K562 (cell line): ENCODE data around the gene FAM219B. TPM values are rescaled to one million over a fixed set of nuclear protein-coding genes. Genes with fewer than 3 reads are reported as not detected.

Experiments used
- PHF20 ChIP-seq: fragments of 450-650 bp; IDR thresholded peaks from 2 replicates; pipeline ENCODE4 v1.6.1; 2018; ENCODE audit not compliant: partially characterized antibody
- TRIM28 ChIP-seq: fragments of 450-650 bp; IDR thresholded peaks from 2 replicates; pipeline ENCODE4 v1.6.1; 2017
- ZNF589 ChIP-seq: fragments of 200-800 bp; sonication (Bioruptor generic); IDR thresholded peaks from 2 replicates; pipeline ENCODE4 v1.6.1; 2016; ENCODE audit warnings: low read depth, missing genetic modification characterization, missing compliant biosample characterization
- ZNF764 ChIP-seq: fragments of 250-450 bp; sonication (Bioruptor Pico); IDR thresholded peaks from 2 replicates; pipeline ENCODE4 v1.4.0; 2020; ENCODE audit warnings: low read depth, mild to moderate bottlenecking, moderate library complexity
- polyA plus RNA-seq, 8 experiments: library from polyadenylated mRNA; depleted of rRNA in 4 of 8; stranded (reverse) in 5 of 8; unstranded in 3 of 8; fragments of >200 nt; fragmentation: Nextera tagmentation in 2 of 8; fragmentation: Illumina TruSeq in 1 of 8; extraction: Ambion mirVana in 2 of 8; extraction: Trizol in 1 of 8; gene quantifications; 2 replicates each; pipeline versions ENCODE4 v1.2.1 to v1.2.3, GENCODE V29; 2011 to 2014; ENCODE audit warnings: inconsistent platforms in 1 of 8, missing spikeins in 1 of 8
- total RNA-seq, 7 experiments: library from RNA; depleted of rRNA in 6 of 7; stranded (reverse); fragments of >200 nt in 6 of 7; fragmentation: Illumina TruSeq in 2 of 7; extraction: Trizol in 2 of 7; gene quantifications; 2 replicates each; pipeline versions ENCODE4 v1.2.1 to v1.2.3, GENCODE V29; 2011 to 2021; ENCODE audit warnings: low replicate concordance in 1 of 7
- TF ChIP-seq, protein P1 (sequence below), 2 experiments: IDR thresholded peaks; 2 replicates each; pipeline ENCODE4 v1.6.1; 2011; ENCODE audit warnings: borderline replicate concordance in 1 of 2, control low read depth in 1 of 2, low read depth in 1 of 2, low read length in 1 of 2, mild to moderate bottlenecking in 1 of 2, mixed read lengths in 1 of 2, moderate library complexity in 1 of 2; ENCODE audit not compliant: insufficient read depth in 1 of 2, insufficient read length in 1 of 2, poor library complexity in 1 of 2, severe bottlenecking in 1 of 2; ENCODE audit errors: extremely low read depth in 1 of 2
- TF ChIP-seq, protein P2 (sequence below): fragments of 450-650 bp; IDR thresholded peaks from 2 replicates; pipeline ENCODE4 v1.6.1; 2016; ENCODE audit warnings: mild to moderate bottlenecking, moderate library complexity
- TF ChIP-seq, protein P3 (sequence below), 2 experiments: fragments of 450-650 bp; IDR thresholded peaks; 2 replicates each; pipeline ENCODE4 v1.6.1; 2016

FAM219B gene
- total and polyA plus RNA-seq, 9 of the 15 experiments (the other 6 are each of a cell fraction or from before 2014, with no cell fraction given), result 6.8 to 50.4 (median 29.4) TPM

DNA sequence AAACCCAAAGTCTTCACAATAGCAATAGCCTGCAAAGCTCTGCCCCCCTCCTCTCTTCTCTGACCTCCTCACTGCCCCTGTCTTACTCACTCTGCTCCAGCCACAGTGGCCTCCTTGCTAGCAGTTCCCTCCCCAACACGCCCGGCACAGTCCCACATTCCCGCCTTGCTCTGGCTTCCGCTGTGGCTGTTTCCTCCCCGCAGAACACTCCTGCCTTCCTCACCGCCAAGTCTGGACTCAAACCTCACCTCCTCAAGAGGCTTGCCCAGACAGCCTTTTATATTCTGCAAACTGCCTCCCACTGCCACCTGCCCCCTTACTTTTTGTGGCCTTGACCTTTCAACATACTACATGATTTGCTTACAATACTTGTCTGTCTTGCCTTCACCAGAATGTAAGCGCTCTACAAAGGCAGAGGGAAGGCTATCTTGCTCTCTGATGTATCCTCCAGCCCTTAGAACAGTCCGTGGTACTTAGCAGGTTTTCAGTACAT is 17.2 kb downstream of the FAM219B start (continued):
- peak; percentile 22 for TF ChIP-seq PHF20
- TF ChIP-seq ZNF764 (CRISPR knock-in tag), result no peak
- TF ChIP-seq, protein P1, sequence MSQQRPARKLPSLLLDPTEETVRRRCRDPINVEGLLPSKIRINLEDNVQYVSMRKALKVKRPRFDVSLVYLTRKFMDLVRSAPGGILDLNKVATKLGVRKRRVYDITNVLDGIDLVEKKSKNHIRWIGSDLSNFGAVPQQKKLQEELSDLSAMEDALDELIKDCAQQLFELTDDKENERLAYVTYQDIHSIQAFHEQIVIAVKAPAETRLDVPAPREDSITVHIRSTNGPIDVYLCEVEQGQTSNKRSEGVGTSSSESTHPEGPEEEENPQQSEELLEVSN (IDR thresholded peaks at IDR 0.05; ENCODE audit: borderline replicate concordance in 1 of 2, extremely low read depth in 1 of 2, insufficient read depth in 1 of 2, insufficient read length in 1 of 2, low read depth in 1 of 2, low read length in 1 of 2, poor library complexity in 1 of 2, severe bottlenecking in 1 of 2), result peak; percentile 91 to 94
- 0 out of 2 replicates have a peak, but pooled peaks have one; percentile 21 for TF ChIP-seq TRIM28
- peak; percentile 39; the same call in 1 of the 2 replicates for TF ChIP-seq ZNF589 (CRISPR knock-in tag)
- TF ChIP-seq, protein P2, sequence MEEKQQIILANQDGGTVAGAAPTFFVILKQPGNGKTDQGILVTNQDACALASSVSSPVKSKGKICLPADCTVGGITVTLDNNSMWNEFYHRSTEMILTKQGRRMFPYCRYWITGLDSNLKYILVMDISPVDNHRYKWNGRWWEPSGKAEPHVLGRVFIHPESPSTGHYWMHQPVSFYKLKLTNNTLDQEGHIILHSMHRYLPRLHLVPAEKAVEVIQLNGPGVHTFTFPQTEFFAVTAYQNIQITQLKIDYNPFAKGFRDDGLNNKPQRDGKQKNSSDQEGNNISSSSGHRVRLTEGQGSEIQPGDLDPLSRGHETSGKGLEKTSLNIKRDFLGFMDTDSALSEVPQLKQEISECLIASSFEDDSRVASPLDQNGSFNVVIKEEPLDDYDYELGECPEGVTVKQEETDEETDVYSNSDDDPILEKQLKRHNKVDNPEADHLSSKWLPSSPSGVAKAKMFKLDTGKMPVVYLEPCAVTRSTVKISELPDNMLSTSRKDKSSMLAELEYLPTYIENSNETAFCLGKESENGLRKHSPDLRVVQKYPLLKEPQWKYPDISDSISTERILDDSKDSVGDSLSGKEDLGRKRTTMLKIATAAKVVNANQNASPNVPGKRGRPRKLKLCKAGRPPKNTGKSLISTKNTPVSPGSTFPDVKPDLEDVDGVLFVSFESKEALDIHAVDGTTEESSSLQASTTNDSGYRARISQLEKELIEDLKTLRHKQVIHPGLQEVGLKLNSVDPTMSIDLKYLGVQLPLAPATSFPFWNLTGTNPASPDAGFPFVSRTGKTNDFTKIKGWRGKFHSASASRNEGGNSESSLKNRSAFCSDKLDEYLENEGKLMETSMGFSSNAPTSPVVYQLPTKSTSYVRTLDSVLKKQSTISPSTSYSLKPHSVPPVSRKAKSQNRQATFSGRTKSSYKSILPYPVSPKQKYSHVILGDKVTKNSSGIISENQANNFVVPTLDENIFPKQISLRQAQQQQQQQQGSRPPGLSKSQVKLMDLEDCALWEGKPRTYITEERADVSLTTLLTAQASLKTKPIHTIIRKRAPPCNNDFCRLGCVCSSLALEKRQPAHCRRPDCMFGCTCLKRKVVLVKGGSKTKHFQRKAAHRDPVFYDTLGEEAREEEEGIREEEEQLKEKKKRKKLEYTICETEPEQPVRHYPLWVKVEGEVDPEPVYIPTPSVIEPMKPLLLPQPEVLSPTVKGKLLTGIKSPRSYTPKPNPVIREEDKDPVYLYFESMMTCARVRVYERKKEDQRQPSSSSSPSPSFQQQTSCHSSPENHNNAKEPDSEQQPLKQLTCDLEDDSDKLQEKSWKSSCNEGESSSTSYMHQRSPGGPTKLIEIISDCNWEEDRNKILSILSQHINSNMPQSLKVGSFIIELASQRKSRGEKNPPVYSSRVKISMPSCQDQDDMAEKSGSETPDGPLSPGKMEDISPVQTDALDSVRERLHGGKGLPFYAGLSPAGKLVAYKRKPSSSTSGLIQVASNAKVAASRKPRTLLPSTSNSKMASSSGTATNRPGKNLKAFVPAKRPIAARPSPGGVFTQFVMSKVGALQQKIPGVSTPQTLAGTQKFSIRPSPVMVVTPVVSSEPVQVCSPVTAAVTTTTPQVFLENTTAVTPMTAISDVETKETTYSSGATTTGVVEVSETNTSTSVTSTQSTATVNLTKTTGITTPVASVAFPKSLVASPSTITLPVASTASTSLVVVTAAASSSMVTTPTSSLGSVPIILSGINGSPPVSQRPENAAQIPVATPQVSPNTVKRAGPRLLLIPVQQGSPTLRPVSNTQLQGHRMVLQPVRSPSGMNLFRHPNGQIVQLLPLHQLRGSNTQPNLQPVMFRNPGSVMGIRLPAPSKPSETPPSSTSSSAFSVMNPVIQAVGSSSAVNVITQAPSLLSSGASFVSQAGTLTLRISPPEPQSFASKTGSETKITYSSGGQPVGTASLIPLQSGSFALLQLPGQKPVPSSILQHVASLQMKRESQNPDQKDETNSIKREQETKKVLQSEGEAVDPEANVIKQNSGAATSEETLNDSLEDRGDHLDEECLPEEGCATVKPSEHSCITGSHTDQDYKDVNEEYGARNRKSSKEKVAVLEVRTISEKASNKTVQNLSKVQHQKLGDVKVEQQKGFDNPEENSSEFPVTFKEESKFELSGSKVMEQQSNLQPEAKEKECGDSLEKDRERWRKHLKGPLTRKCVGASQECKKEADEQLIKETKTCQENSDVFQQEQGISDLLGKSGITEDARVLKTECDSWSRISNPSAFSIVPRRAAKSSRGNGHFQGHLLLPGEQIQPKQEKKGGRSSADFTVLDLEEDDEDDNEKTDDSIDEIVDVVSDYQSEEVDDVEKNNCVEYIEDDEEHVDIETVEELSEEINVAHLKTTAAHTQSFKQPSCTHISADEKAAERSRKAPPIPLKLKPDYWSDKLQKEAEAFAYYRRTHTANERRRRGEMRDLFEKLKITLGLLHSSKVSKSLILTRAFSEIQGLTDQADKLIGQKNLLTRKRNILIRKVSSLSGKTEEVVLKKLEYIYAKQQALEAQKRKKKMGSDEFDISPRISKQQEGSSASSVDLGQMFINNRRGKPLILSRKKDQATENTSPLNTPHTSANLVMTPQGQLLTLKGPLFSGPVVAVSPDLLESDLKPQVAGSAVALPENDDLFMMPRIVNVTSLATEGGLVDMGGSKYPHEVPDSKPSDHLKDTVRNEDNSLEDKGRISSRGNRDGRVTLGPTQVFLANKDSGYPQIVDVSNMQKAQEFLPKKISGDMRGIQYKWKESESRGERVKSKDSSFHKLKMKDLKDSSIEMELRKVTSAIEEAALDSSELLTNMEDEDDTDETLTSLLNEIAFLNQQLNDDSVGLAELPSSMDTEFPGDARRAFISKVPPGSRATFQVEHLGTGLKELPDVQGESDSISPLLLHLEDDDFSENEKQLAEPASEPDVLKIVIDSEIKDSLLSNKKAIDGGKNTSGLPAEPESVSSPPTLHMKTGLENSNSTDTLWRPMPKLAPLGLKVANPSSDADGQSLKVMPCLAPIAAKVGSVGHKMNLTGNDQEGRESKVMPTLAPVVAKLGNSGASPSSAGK, result peak; percentile 73
- TF ChIP-seq, protein P3, sequence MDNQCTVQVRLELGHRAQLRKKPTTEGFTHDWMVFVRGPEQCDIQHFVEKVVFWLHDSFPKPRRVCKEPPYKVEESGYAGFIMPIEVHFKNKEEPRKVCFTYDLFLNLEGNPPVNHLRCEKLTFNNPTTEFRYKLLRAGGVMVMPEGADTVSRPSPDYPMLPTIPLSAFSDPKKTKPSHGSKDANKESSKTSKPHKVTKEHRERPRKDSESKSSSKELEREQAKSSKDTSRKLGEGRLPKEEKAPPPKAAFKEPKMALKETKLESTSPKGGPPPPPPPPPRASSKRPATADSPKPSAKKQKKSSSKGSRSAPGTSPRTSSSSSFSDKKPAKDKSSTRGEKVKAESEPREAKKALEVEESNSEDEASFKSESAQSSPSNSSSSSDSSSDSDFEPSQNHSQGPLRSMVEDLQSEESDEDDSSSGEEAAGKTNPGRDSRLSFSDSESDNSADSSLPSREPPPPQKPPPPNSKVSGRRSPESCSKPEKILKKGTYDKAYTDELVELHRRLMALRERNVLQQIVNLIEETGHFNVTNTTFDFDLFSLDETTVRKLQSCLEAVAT (IDR thresholded peaks at IDR 0.05), result peak; percentile 17 to 56; a peak in 2 of 4 replicates
